GM12878 (cell line): ENCODE measurements around the gene PNPO. TPM values are rescaled to one million over a fixed set of nuclear protein-coding genes. Genes with fewer than 3 reads are reported as not detected.

Source experiments
- ATAC-seq: fragments of 200-7000 bp; cut with Tn5 transposase; 3 replicates; pipeline ENCODE4 v1.9.1; 2020; ENCODE audit warnings: mild to moderate bottlenecking, moderate library complexity
- Bru-seq: library from RNA; stranded (reverse); fragments of 400-500 nt; gene quantifications from one replicate; lab custom pipeline; 2021; lab: Mats Ljungman, UMichigan
- BruChase-seq, 2 experiments: library from RNA; stranded (reverse); fragments of 400-500 nt; gene quantifications; one replicate each; lab custom pipeline; 2021; lab: Mats Ljungman, UMichigan
- BruUV-seq: library from RNA; stranded (reverse); fragments of 400-500 nt; replicated peaks from 2 replicates; lab custom pipeline; 2021; lab: Mats Ljungman, UMichigan
- CTCF ChIA-PET: fragments of 300-600 bp; sonication (Branson Sonifier 250); formaldehyde crosslinking; extraction: SDS; loops from one replicate; lab custom pipeline; 2021; ENCODE audit warnings: inconsistent platforms; lab: Yijun Ruan, JAX
- POLR2A ChIA-PET: fragments of 350-600 bp; formaldehyde crosslinking; extraction: SDS; loops from one replicate; lab custom pipeline; 2021; ENCODE audit warnings: inconsistent platforms; lab: Charles Lee
- RAD21 ChIA-PET: fragments of 300-600 bp; sonication (Branson Sonifier 250); formaldehyde crosslinking; loops from one replicate; lab custom pipeline; 2023; ENCODE audit warnings: antibody characterized with exemption; ENCODE audit not compliant: unreplicated experiment; lab: Charles Lee
- SMC1A ChIA-PET: fragments of 300-600 bp; sonication (Branson Sonifier 250); formaldehyde crosslinking; loops from one replicate; lab custom pipeline; 2023; ENCODE audit not compliant: unreplicated experiment, uncharacterized antibody; lab: Charles Lee
- DNase-seq: peaks from one replicate; pipeline ENCODE4 v3.0.0-alpha.2; 2011; ENCODE audit warnings: low read depth, low spot score
- FAIRE-seq: peaks from 3 replicates; lab custom pipeline; 2011; peaks lifted over from hg19 to GRCh38; lab: Jason Lieb, UNC
- H2AFZ ChIP-seq: 2 replicates; pipeline ENCODE4 v1.6.0; 2011; ENCODE audit warnings: low read depth, low read length, control low read depth; ENCODE audit not compliant: control insufficient read depth
- H3K27ac ChIP-seq: 2 replicates; pipeline ENCODE4 v1.5.1; 2011; ENCODE audit warnings: control low read depth; ENCODE audit not compliant: control insufficient read depth, insufficient read depth
- H3K27me3 ChIP-seq, 2 experiments: replicated peaks in 1 of 2; 2 replicates each; pipeline versions ENCODE4 v1.6.0 to v1.6.1; 2011; ENCODE audit warnings: low read length in 1 of 2; ENCODE audit not compliant: control insufficient read depth in 2 of 2, insufficient read depth in 2 of 2
- H3K36me3 ChIP-seq, 2 experiments: 2 replicates each; pipeline ENCODE4 v1.5.1; 2011; ENCODE audit warnings: low read length in 1 of 2; ENCODE audit not compliant: control insufficient read depth in 2 of 2, insufficient read depth in 2 of 2
- H3K4me1 ChIP-seq: 2 replicates; pipeline ENCODE4 v1.6.1; 2011; ENCODE audit warnings: mild to moderate bottlenecking, low read length, moderate library complexity, mixed read lengths; ENCODE audit not compliant: control insufficient read depth, insufficient read depth
- H3K4me2 ChIP-seq: 2 replicates; pipeline ENCODE4 v1.6.0; 2011; ENCODE audit warnings: control low read depth; ENCODE audit not compliant: control insufficient read depth, insufficient read depth
- H3K4me3 ChIP-seq: fragments of 200-600 bp; sonication (generic); 2 replicates; pipeline ENCODE4 v1.5.1; 2016
- H3K79me2 ChIP-seq: 2 replicates; pipeline ENCODE4 v1.6.0; 2011; ENCODE audit warnings: low read length; ENCODE audit not compliant: control insufficient read depth, insufficient read depth
- H3K9ac ChIP-seq: 2 replicates; pipeline ENCODE4 v1.8.0; 2011; ENCODE audit warnings: low read length, control low read depth, mixed read lengths; ENCODE audit not compliant: control insufficient read depth, insufficient read depth
- H3K9me3 ChIP-seq: replicated peaks from 3 replicates; pipeline ENCODE4 v1.5.1; 2011; ENCODE audit warnings: mild to moderate bottlenecking, low read length; ENCODE audit not compliant: control insufficient read depth, insufficient read depth
- H4K20me1 ChIP-seq: 2 replicates; pipeline ENCODE4 v1.6.0; 2011; ENCODE audit not compliant: control insufficient read depth, insufficient read depth
- CHD2 ChIP-seq: IDR thresholded peaks from 2 replicates; pipeline ENCODE4 v1.6.1; 2011; ENCODE audit warnings: low read depth, low read length, improper control_type of control experiment, borderline replicate concordance
- WGBS: methylation state at CpG from one replicate; pipeline ENCODE4 v1.1.6; 2016; ENCODE audit warnings: low lambda C conversion rate; ENCODE audit not compliant: insufficient replicate concordance, insufficient coverage; ENCODE audit errors: missing lambda C conversion rate; 5-methylcytosine and 5-hydroxymethylcytosine counted together
- in situ Hi-C: fragments of 300-500 bp; cut with MboI; formaldehyde crosslinking; loops from 9 replicates; pipeline ENCODE4 v1.14.3; 2018; ENCODE audit warnings: mixed read lengths
- intact Hi-C: fragments of 100-400 bp; cut with micrococcal nuclease; formaldehyde crosslinking; loops from one replicate; pipeline ENCODE4 v1.14.2; 2022; ENCODE audit not compliant: unreplicated experiment
- long read RNA-seq, 2 experiments: library from polyadenylated mRNA; unstranded; transcript quantifications; one replicate each; pipeline ENCODE4 v2.0.0, GENCODE V29; 2019 to 2020
- polyA minus RNA-seq, 3 experiments: library from RNA; depleted of rRNA, polyadenylated mRNA; stranded (reverse); fragments of >200 nt; gene quantifications; 2 replicates each; pipeline ENCODE4 v1.2.3, GENCODE V29; 2011
- polyA plus RNA-seq, 11 experiments: library from polyadenylated mRNA; depleted of rRNA in 4 of 11; unstranded in 6 of 11; stranded (reverse) in 5 of 11; fragments of >200 nt; fragmentation: Nextera tagmentation in 4 of 11; fragmentation: Illumina TruSeq in 1 of 11; extraction: Ambion mirVana in 4 of 11; extraction: Trizol in 1 of 11; gene quantifications; 1 replicate in 1 of 11; 2 replicates in 10 of 11; pipeline versions ENCODE4 v1.2.1 to v1.2.3, GENCODE V29; 2011 to 2016; ENCODE audit warnings: inconsistent platforms in 2 of 11, missing spikeins in 2 of 11, low read depth in 1 of 11
- total RNA-seq, 4 experiments: library from RNA; depleted of rRNA in 3 of 4; stranded (reverse); fragments of >200 nt in 3 of 4; fragmentation: Illumina TruSeq in 1 of 4; extraction: Trizol in 1 of 4; gene quantifications; 2 replicates each; pipeline versions ENCODE4 v1.2.1 to v1.2.3, GENCODE V29; 2013 to 2021
- TF ChIP-seq, protein P1 (sequence below): fragments of 450-650 bp; IDR thresholded peaks from 2 replicates; pipeline ENCODE4 v1.6.1; 2018; ENCODE audit warnings: borderline replicate concordance, mild to moderate bottlenecking; ENCODE audit not compliant: partially characterized antibody
- TF ChIP-seq, protein P2 (sequence below): fragments of 450-650 bp; IDR thresholded peaks from 2 replicates; pipeline ENCODE4 v1.6.1; 2016; ENCODE audit warnings: mild to moderate bottlenecking, moderate library complexity, borderline replicate concordance
- TF ChIP-seq, protein P3 (sequence below): IDR thresholded peaks from 2 replicates; pipeline ENCODE4 v1.6.1; 2011; ENCODE audit warnings: borderline replicate concordance, low read depth, mild to moderate bottlenecking, moderate library complexity, mixed read lengths, low read length; ENCODE audit not compliant: insufficient read depth; ENCODE audit errors: extremely low read length

PNPO gene
- 17.5 and 17.7 TPM in 2 replicates for total RNA-seq (2013; cell fraction: nucleolus; rRNA removed)
- 43.4 and 45.9 TPM in 2 replicates for total RNA-seq (2014; rRNA removed)
- 33.6 and 34.5 TPM in 2 replicates for total RNA-seq (2014; rRNA removed; fragmentation: Illumina TruSeq; extraction: Trizol)
- total RNA-seq (2021), result 47.9 and 52.6 TPM in 2 replicates
- 8.7 TPM for polyA plus RNA-seq (2011; ENCODE audit: low read depth)
- polyA plus RNA-seq (2011; rRNA removed), result 22.1 and 30.1 TPM in 2 replicates
- 33.5 and 36.9 TPM in 2 replicates for polyA plus RNA-seq (2011; cell fraction: cytosol; rRNA removed)
- 10.9 and 14.7 TPM in 2 replicates for polyA plus RNA-seq (2011; cell fraction: nucleus; rRNA removed)
- 9.9 and 11.5 TPM in 2 replicates for polyA plus RNA-seq (2012)
- 40.1 and 41.3 TPM in 2 replicates for polyA plus RNA-seq (2014; fragmentation: Illumina TruSeq; extraction: Trizol)
- 10 to 100 TPM; 13.9 to 32.3 TPM for polyA plus RNA-seq (2014; fragmentation: Nextera tagmentation; extraction: Ambion mirVana)
- polyA plus RNA-seq (2014; rRNA removed), result 32.9 and 34.1 TPM in 2 replicates
- 10 to 100 TPM; 40.2 to 42.1 TPM for polyA plus RNA-seq (2016; fragmentation: Nextera tagmentation; extraction: Ambion mirVana)
- polyA minus RNA-seq (2011; rRNA and poly(A)+ RNA removed), result 45.1 and 55.3 TPM in 2 replicates
- 14.4 and 18.4 TPM in 2 replicates for polyA minus RNA-seq (2011; cell fraction: cytosol; rRNA and poly(A)+ RNA removed)
- polyA minus RNA-seq (2011; cell fraction: nucleus; rRNA and poly(A)+ RNA removed), result 8.6 and 18.3 TPM in 2 replicates
- percentile 73 among the genes with signal in this experiment for Bru-seq, nascent RNA
- percentile 83 among the genes with signal in this experiment for BruChase-seq, experiment 1, labeled RNA remaining after a 6-hour chase
- BruChase-seq, experiment 2, labeled RNA remaining after a 2-hour chase, result percentile 76 among the genes with signal in this experiment
- long read RNA-seq, experiment 1, transcript PNPO-217 (7 exons, 3,465 nt), result major isoform, 25 of 30 reads
- long read RNA-seq, experiment 1, partial matches to known transcripts, result 1 of 30 reads
- long read RNA-seq, experiment 1, other reads (novel, unspliced or antisense), result 2 of 30 reads
- long read RNA-seq, experiment 2, transcript PNPO-205 (7 exons, 696 nt), result minor isoform, 6 of 27 reads
- long read RNA-seq, experiment 2, transcript PNPO-217 (7 exons, 3,465 nt), result major isoform, 19 of 27 reads
- long read RNA-seq, experiment 2, partial matches to known transcripts, result 0 of 27 reads
- long read RNA-seq, experiment 2, other reads (novel, unspliced or antisense), result 0 of 27 reads

DNA sequence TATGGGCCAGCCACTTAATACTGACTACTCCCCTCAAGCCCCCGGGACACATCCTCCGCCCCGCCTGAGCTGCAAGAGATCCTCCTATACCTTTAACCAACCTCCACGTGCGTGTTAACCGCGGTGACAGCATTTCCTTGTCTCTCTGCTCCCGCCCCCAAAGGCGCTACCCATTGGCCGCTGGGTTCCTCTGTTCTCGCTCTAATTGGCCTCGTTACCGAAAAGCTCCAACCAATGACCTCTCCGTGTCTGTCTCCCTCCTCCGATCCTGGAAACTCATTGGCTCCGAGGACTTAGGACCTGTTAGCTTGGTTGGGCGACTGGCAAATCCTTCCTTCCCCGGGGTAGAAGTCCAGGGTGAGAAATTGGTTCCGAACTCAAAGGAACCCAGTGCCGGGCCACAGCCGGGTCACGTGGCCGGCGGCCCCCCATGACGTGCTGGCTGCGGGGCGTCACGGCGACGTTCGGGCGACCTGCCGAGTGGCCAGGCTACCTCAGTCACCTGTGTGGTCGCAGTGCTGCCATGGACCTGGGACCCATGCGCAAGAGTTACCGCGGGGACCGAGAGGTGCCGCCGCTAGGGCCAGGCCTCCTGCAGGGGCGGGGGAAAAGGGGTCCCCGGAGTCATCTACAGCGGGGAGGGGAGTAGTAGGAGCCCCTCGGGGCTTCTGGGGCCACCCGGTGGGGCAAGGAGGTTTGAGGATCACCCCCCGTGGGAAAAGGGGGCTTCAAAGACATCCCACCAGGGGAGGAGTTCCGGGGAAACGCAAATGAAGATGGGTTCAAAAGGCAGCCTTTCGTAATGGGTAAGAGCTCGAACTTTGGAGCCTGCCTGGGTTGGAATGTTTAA lies at the start of gene PNPO:
Gene PNPO (plus strand): TSS at position 326 of the 850 bp plus-strand sequence. CDS start 105 bp downstream, at position 431.
- CTCF ChIA-PET, result interaction anchor here (0.5 to 18.1 kb wide), 18 partner anchors 9 to 848 kb away, joined by 3 to 463 read pairs (median 8); partner anchors contain the start of genes CDK5RAP3, PRR15L, SCRN2 and SP2
- FAIRE-seq, result peak; percentile 100
- TF ChIP-seq, protein P1, sequence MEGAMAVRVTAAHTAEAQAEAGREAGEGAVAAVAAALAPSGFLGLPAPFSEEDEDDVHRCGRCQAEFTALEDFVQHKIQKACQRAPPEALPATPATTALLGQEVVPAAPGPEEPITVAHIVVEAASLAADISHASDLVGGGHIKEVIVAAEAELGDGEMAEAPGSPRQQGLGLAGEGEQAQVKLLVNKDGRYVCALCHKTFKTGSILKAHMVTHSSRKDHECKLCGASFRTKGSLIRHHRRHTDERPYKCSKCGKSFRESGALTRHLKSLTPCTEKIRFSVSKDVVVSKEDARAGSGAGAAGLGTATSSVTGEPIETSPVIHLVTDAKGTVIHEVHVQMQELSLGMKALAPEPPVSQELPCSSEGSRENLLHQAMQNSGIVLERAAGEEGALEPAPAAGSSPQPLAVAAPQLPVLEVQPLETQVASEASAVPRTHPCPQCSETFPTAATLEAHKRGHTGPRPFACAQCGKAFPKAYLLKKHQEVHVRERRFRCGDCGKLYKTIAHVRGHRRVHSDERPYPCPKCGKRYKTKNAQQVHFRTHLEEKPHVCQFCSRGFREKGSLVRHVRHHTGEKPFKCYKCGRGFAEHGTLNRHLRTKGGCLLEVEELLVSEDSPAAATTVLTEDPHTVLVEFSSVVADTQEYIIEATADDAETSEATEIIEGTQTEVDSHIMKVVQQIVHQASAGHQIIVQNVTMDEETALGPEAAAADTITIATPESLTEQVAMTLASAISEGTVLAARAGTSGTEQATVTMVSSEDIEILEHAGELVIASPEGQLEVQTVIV, result peak; percentile 83
- peak; percentile 92 for TF ChIP-seq CHD2
- TF ChIP-seq, protein P2, sequence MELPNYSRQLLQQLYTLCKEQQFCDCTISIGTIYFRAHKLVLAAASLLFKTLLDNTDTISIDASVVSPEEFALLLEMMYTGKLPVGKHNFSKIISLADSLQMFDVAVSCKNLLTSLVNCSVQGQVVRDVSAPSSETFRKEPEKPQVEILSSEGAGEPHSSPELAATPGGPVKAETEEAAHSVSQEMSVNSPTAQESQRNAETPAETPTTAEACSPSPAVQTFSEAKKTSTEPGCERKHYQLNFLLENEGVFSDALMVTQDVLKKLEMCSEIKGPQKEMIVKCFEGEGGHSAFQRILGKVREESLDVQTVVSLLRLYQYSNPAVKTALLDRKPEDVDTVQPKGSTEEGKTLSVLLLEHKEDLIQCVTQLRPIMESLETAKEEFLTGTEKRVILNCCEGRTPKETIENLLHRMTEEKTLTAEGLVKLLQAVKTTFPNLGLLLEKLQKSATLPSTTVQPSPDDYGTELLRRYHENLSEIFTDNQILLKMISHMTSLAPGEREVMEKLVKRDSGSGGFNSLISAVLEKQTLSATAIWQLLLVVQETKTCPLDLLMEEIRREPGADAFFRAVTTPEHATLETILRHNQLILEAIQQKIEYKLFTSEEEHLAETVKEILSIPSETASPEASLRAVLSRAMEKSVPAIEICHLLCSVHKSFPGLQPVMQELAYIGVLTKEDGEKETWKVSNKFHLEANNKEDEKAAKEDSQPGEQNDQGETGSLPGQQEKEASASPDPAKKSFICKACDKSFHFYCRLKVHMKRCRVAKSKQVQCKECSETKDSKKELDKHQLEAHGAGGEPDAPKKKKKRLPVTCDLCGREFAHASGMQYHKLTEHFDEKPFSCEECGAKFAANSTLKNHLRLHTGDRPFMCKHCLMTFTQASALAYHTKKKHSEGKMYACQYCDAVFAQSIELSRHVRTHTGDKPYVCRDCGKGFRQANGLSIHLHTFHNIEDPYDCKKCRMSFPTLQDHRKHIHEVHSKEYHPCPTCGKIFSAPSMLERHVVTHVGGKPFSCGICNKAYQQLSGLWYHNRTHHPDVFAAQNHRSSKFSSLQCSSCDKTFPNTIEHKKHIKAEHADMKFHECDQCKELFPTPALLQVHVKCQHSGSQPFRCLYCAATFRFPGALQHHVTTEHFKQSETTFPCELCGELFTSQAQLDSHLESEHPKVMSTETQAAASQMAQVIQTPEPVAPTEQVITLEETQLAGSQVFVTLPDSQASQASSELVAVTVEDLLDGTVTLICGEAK, result peak; percentile 61; the same call in 1 of the 2 replicates
- TF ChIP-seq, protein P3, sequence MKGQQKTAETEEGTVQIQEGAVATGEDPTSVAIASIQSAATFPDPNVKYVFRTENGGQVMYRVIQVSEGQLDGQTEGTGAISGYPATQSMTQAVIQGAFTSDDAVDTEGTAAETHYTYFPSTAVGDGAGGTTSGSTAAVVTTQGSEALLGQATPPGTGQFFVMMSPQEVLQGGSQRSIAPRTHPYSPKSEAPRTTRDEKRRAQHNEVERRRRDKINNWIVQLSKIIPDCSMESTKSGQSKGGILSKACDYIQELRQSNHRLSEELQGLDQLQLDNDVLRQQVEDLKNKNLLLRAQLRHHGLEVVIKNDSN, result peak; percentile 84

More for the DNA sequence above, at the start of gene PNPO:
- H3K27me3 ChIP-seq, result no peaks in the 10 kb centered on the region
- SMC1A ChIA-PET, result interaction anchor here (0.7 to 3.7 kb wide), 13 partner anchors 8 to 108 kb away, joined by 3 to 19 read pairs (median 5); partner anchors contain the start of genes NFE2L1, SCRN2 and SP2
- H3K9ac ChIP-seq, result peak within 1 kb of the TSS; percentile 92
- ATAC-seq (peak; percentile 95), DNase-seq (peak; percentile 97)
- BruUV-seq, result TSS peak; percentile 62
- WGBS, result 1% methylated on average over 48 of the region's 50 CpGs
- peaks cover 49% of the 10 kb centered on the region for H3K4me1 ChIP-seq
- RAD21 ChIA-PET, result interaction anchor here (0.6 to 2.2 kb wide), 13 partner anchors 9 to 278 kb away, joined by 3 to 20 read pairs (median 3); partner anchors contain the start of genes CDK5RAP3 and SCRN2
- H3K27ac ChIP-seq, result peak within 1 kb of the TSS; percentile 86
- POLR2A ChIA-PET, result interaction anchor here (0.6 to 6.3 kb wide), 16 partner anchors 8 to 570 kb away, joined by 3 to 55 read pairs (median 4); partner anchors contain the start of genes CBX1, CDK5RAP3, NFE2L1 and SCRN2
- peak within 1 kb of the TSS; percentile 91 for H3K4me3 ChIP-seq
- no peaks in the 10 kb centered on the region for H3K9me3 ChIP-seq
- in situ Hi-C loops, result no loop called here
- peak within 1 kb of the TSS; percentile 89 for H2AFZ ChIP-seq
- H3K4me2 ChIP-seq, result peak within 1 kb of the TSS; percentile 94
- no peaks in the 10 kb centered on the region for H4K20me1 ChIP-seq
- H3K79me2 ChIP-seq, result peaks cover 28% of the 10 kb centered on the region
- H3K36me3 ChIP-seq, result peaks cover 0 to 1% of the 10 kb centered on the region in 2 experiments; a peak in 3 of 4 replicates
- intact Hi-C loops, result loop anchor here (1.0 to 2.0 kb wide), 2 partner anchors 46 to 101 kb away; partner anchors contain the start of gene SCRN2
